HepG2 (cell line): Measurements from ENCODE around the gene EFCAB8. TPM values are rescaled to one million over a fixed set of nuclear protein-coding genes. Genes with fewer than 3 reads are reported as not detected.
A peak's percentile ranks its signal among the peaks of the same experiment; 100 is the strongest.

Experiments
- ATAC-seq: fragments of 200-7000 bp; cut with Tn5 transposase; 3 replicates; pipeline ENCODE4 v1.9.1; 2020; ENCODE audit warnings: mild to moderate bottlenecking, moderate library complexity
- BruUV-seq: library from RNA; stranded (reverse); fragments of 400-500 nt; replicated peaks from 2 replicates; lab custom pipeline; 2021; lab: Mats Ljungman, UMichigan
- CTCF ChIA-PET: fragments of 300-600 bp; formaldehyde crosslinking; extraction: SDS; loops from one replicate; lab custom pipeline; 2021; ENCODE audit warnings: low total read pairs, inconsistent platforms, low intra/inter-chr PET ratio; lab: Yijun Ruan, JAX
- POLR2A ChIA-PET: fragments of 350-600 bp; sonication (Branson Sonifier 250); formaldehyde crosslinking; loops from one replicate; lab custom pipeline; 2020; ENCODE audit warnings: antibody characterized with exemption, inconsistent platforms; lab: Yijun Ruan, JAX
- DNase-seq: peaks from one replicate; pipeline ENCODE4 v3.0.0-alpha.2; 2015; ENCODE audit warnings: low spot score
- FAIRE-seq: peaks from 3 replicates; lab custom pipeline; 2011; peaks lifted over from hg19 to GRCh38; lab: Jason Lieb, UNC
- H2AFZ ChIP-seq: one replicate; pipeline ENCODE4 v1.6.1; 2011; ENCODE audit warnings: low read length, inconsistent platforms
- H3K27ac ChIP-seq: fragments of 300-600 bp; 3 replicates; pipeline ENCODE4 v1.8.0; 2011; ENCODE audit warnings: mixed run types, mild to moderate bottlenecking, mixed read lengths, low read length, inconsistent platforms; ENCODE audit not compliant: insufficient read depth; ENCODE audit errors: extremely low read length
- H3K27me3 ChIP-seq, 2 experiments: fragments of 200-600 bp in 1 of 2; 2 replicates in 1 of 2; 3 replicates in 1 of 2; pipeline versions ENCODE4 v1.6.0 to v1.8.0; 2011; ENCODE audit warnings: low read length in 2 of 2, mild to moderate bottlenecking in 2 of 2, moderate library complexity in 2 of 2, inconsistent platforms in 1 of 2; ENCODE audit not compliant: insufficient read depth in 2 of 2, control insufficient read depth in 1 of 2
- H3K36me3 ChIP-seq, 2 experiments: fragments of 200-600 bp in 1 of 2; replicated peaks in 1 of 2; 2 replicates in 1 of 2; 3 replicates in 1 of 2; pipeline versions ENCODE4 v1.5.1 to v1.8.0; 2011; ENCODE audit warnings: low read length in 2 of 2, inconsistent platforms in 1 of 2; ENCODE audit not compliant: insufficient read depth in 2 of 2, control insufficient read depth in 1 of 2
- H3K4me1 ChIP-seq: 2 replicates; pipeline ENCODE4 v1.5.1; 2012; ENCODE audit warnings: low read length, inconsistent platforms; ENCODE audit not compliant: insufficient read depth
- H3K4me2 ChIP-seq: 2 replicates; pipeline ENCODE4 v1.6.0; 2011; ENCODE audit warnings: low read depth, low read length, inconsistent platforms
- H3K4me3 ChIP-seq, 3 experiments: fragments of 200-600 bp in 1 of 3; sonication (generic), shearing (Covaris generic) in 1 of 3; replicated peaks in 1 of 3; 2 replicates each; pipeline ENCODE4 v1.5.1; 2011 to 2016; ENCODE audit warnings: low read length in 3 of 3, inconsistent platforms in 2 of 3, low read depth in 2 of 3, mild to moderate bottlenecking in 2 of 3, control low read depth in 1 of 3, mixed read lengths in 1 of 3; ENCODE audit not compliant: insufficient read depth in 1 of 3
- H3K79me2 ChIP-seq: one replicate; pipeline ENCODE4 v1.6.1; 2011; ENCODE audit warnings: low read length, inconsistent platforms; ENCODE audit not compliant: insufficient read depth
- H3K9ac ChIP-seq: 2 replicates; pipeline ENCODE4 v1.6.0; 2011; ENCODE audit warnings: mild to moderate bottlenecking, low read depth, low read length, inconsistent platforms; ENCODE audit not compliant: insufficient read depth
- H3K9me3 ChIP-seq: 2 replicates; pipeline ENCODE4 v1.5.1; 2012; ENCODE audit warnings: mild to moderate bottlenecking, low read length
- H4K20me1 ChIP-seq: 2 replicates; pipeline ENCODE4 v1.6.0; 2011; ENCODE audit warnings: inconsistent platforms, mild to moderate bottlenecking, low read length, moderate library complexity; ENCODE audit not compliant: insufficient read depth
- CREB1 ChIP-seq, 2 experiments: fragments of 450-650 bp in 1 of 2; IDR thresholded peaks; 2 replicates each; pipeline ENCODE4 v1.6.1; 2016 to 2017; ENCODE audit warnings: control low read depth in 1 of 2, mild to moderate bottlenecking in 1 of 2, missing compliant biosample characterization in 1 of 2, missing genetic modification characterization in 1 of 2
- ETV6 ChIP-seq: sonication (generic); formaldehyde crosslinking; conservative IDR thresholded peaks from 2 replicates; pipeline ENCODE4 v1.4.0; 2020; ENCODE audit warnings: missing genetic modification reagents
- GTF3A ChIP-seq: sonication (generic); formaldehyde crosslinking; conservative IDR thresholded peaks from 2 replicates; pipeline ENCODE4 v1.4.0; 2020; ENCODE audit warnings: mild to moderate bottlenecking, missing genetic modification reagents
- HMGA1 ChIP-seq: sonication (generic); formaldehyde crosslinking; conservative IDR thresholded peaks from 2 replicates; pipeline ENCODE4 v1.4.0; 2020; ENCODE audit warnings: missing genetic modification reagents
- MAFF ChIP-seq: IDR thresholded peaks from 2 replicates; pipeline ENCODE4 v1.6.1; 2011; ENCODE audit warnings: low read depth, low read length, improper control_type of control experiment
- MAFG ChIP-seq: sonication (generic); formaldehyde crosslinking; IDR thresholded peaks from 2 replicates; pipeline ENCODE4 v1.5.1; 2020; ENCODE audit warnings: mild to moderate bottlenecking, missing genetic modification reagents
- MAFK ChIP-seq, 2 experiments: IDR thresholded peaks in 1 of 2; conservative IDR thresholded peaks in 1 of 2; 2 replicates each; pipeline ENCODE4 v1.6.1; 2011; ENCODE audit warnings: improper control_type of control experiment in 2 of 2, low read length in 2 of 2
- PHF5A ChIP-seq: IDR thresholded peaks from one replicate; pipeline ENCODE4 v1.6.1; 2018; ENCODE audit warnings: low read depth, missing genetic modification reagents; ENCODE audit not compliant: unreplicated experiment
- TMF1 ChIP-seq: sonication (generic); formaldehyde crosslinking; IDR thresholded peaks from 2 replicates; pipeline ENCODE4 v1.8.1; 2022; ENCODE audit warnings: low read depth, missing genetic modification reagents
- ZKSCAN1 ChIP-seq: fragments of 150-350 bp; IDR thresholded peaks from 2 replicates; pipeline ENCODE4 v1.6.1; 2014; ENCODE audit warnings: low read length
- ZNF343 ChIP-seq: sonication (generic); formaldehyde crosslinking; IDR thresholded peaks from 2 replicates; pipeline ENCODE4 v1.4.0; 2020; ENCODE audit warnings: mild to moderate bottlenecking, missing genetic modification reagents
- ZNF383 ChIP-seq: sonication (generic); formaldehyde crosslinking; IDR thresholded peaks from 2 replicates; pipeline ENCODE4 v1.4.0; 2020; ENCODE audit warnings: missing genetic modification reagents, mild to moderate bottlenecking, borderline replicate concordance
- ZNF558 ChIP-seq: sonication (generic); formaldehyde crosslinking; IDR thresholded peaks from 2 replicates; pipeline ENCODE4 v1.9.0; 2022; ENCODE audit warnings: mild to moderate bottlenecking, missing genetic modification reagents, borderline replicate concordance
- ZNF572 ChIP-seq: sonication (generic); formaldehyde crosslinking; IDR thresholded peaks from 2 replicates; pipeline ENCODE4 v1.5.1; 2020; ENCODE audit warnings: mild to moderate bottlenecking, missing genetic modification reagents
- ZNF749 ChIP-seq: sonication (generic); formaldehyde crosslinking; IDR thresholded peaks from 2 replicates; pipeline ENCODE4 v1.8.0; 2022; ENCODE audit warnings: mild to moderate bottlenecking, missing genetic modification reagents, moderate library complexity, borderline replicate concordance
- WGBS: methylation state at CpG from one replicate; pipeline ENCODE4 v1.1.6; 2017; ENCODE audit warnings: low lambda C conversion rate; 5-methylcytosine and 5-hydroxymethylcytosine counted together
- in situ Hi-C: cut with HindIII; loops from 2 replicates; pipeline ENCODE4 v1.10.0; 2017; ENCODE audit warnings: low pct_unique_long_range_greater_than_20kb; ENCODE audit not compliant: extremely low pct_ligation_motif_present
- intact Hi-C: fragments of 100-400 bp; cut with micrococcal nuclease; formaldehyde crosslinking; loops from one replicate; pipeline ENCODE4 v1.10.0; 2022; ENCODE audit not compliant: unreplicated experiment
- polyA plus RNA-seq, 8 experiments: library from polyadenylated mRNA; depleted of rRNA in 3 of 8; stranded (reverse) in 7 of 8; unstranded in 1 of 8; fragments of >200 nt; fragmentation: Illumina TruSeq in 4 of 8; extraction: Trizol in 4 of 8; gene quantifications; 2 replicates each; pipeline versions ENCODE4 v1.2.1 to v1.2.3, GENCODE V29; 2011 to 2016; ENCODE audit warnings: low read depth in 4 of 8, missing spikeins in 1 of 8, mixed read lengths in 1 of 8; ENCODE audit not compliant: insufficient read depth in 1 of 8
- total RNA-seq, 5 experiments: library from RNA; depleted of rRNA; stranded (reverse); fragments of >200 nt; fragmentation: Illumina TruSeq; extraction: Trizol; gene quantifications; 2 replicates each; pipeline ENCODE4 v1.2.3, GENCODE V29; 2016; ENCODE audit warnings: low read depth in 1 of 5
- TF ChIP-seq, protein P1 (sequence below): sonication (generic); formaldehyde crosslinking; IDR thresholded peaks from 2 replicates; pipeline ENCODE4 v1.8.0; 2022; ENCODE audit warnings: missing genetic modification reagents, mild to moderate bottlenecking, moderate library complexity, borderline replicate concordance

The EFCAB8 gene
- total and polyA plus RNA-seq, 2 of the 13 experiments (the other 11 are each of a cell fraction or from before 2014, with no cell fraction given) = 0.15 to 0.22 TPM

DNA sequence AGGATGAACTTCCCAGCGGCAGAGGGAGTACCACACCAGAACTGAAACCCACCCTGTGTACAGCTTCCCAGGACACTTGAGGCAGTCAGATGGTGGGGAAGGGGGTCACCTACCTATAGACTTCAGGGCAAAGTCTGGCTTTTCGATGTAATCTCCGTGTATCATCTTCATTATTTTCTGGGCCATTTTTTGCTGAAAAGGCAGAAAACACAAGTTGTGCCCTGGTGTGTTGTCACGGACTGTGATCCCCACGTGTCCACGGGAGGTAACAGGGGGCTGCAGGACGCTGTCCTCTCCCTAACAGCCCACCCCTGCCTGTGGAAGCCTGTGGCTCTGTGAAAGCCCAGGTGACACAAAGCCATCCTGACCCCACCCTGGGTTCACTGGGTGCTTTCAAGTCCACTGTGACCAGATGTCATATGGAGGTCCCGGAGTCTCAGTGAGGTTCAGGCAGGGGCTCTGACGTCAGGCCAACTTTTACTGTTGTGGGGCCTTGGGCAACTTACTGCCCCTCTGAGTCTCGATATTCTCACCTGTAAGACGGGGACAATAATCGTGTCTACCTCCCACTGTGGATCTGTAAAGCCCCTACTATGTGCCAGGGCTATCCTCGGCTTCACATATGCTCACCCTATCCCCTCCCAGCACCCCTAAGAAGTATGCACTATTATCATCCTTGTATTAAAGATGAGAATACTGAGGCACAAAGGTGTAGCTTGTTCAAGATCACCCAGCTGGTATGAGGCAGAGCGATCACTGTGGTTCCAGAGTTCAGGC, 131.0 kb downstream of the EFCAB8 start:
- POLR2A ChIA-PET = no interaction called here
- H3K4me3 ChIP-seq = no peak overlapping the region
- no peak for FAIRE-seq
- no peaks in the 10 kb centered on the region for H4K20me1 ChIP-seq
- in situ Hi-C loops = no loop called here
- no TSS peak for BruUV-seq
- intact Hi-C loops = no loop called here
- peaks cover under 1% of the 10 kb centered on the region; the same call in 1 of the 2 replicates for H3K9me3 ChIP-seq
- CTCF ChIA-PET = no interaction called here
- H2AFZ ChIP-seq = no peak overlapping the region
- DNase-seq = no peak
- H3K4me2 ChIP-seq = no peak overlapping the region
- H3K27me3 ChIP-seq = peaks cover 0 to 49% of the 10 kb centered on the region in 2 experiments; a peak in 4 of 5 replicates
- no peaks in the 10 kb centered on the region for H3K36me3 ChIP-seq
- no peaks in the 10 kb centered on the region for H3K79me2 ChIP-seq
- H3K9ac ChIP-seq = no peak overlapping the region
- H3K27ac ChIP-seq = no peak overlapping the region
- TF ChIP-seq MAFG (CRISPR knock-in tag) = 0 out of 2 replicates have a peak, but pooled peaks have one; percentile 28
- TF ChIP-seq CREB1 (IDR thresholded peaks at IDR 0.05) = peak; percentile 73
- no peak for TF ChIP-seq CREB1 (CRISPR knock-in tag; IDR thresholded peaks at IDR 0.05)
- TF ChIP-seq TMF1 (CRISPR knock-in tag) = no peak
- no peak for TF ChIP-seq ZNF749 (CRISPR knock-in tag)
- TF ChIP-seq MAFF = peak; percentile 89
- TF ChIP-seq MAFK (conservative IDR thresholded peaks at IDR 0.05 in 1 of 2, IDR thresholded peaks at IDR 0.05 in 1 of 2; ENCODE audit: low read length in 2 of 2) = peak; percentile 90 to 95
- peak; percentile 85 for TF ChIP-seq ZKSCAN1
- WGBS = 31% methylated on average over 14 of the region's 14 CpGs
- H3K4me1 ChIP-seq = no peaks in the 10 kb centered on the region
- no peak for ATAC-seq

DNA sequence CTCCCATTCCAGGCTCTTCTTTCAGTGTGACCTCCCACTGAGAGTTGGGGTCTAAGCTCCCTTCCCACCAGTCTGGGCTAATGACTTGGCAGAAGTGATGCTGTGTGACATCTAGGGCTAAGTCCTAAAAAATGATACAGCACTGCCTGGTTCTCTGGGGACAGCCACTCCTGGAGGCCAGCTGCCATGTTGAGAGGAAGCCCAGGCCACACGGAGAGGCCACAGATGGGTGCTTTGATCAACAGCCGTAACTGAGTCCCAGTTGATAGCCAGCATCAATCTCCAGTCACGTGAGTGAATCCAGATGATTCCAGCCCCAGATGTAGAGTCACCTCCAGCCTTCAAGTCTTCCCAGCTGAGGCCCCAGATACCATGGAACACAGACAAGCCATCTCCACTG, 131.7 kb downstream of the EFCAB8 start:
- H3K27me3 ChIP-seq = peaks cover 0 to 43% of the 10 kb centered on the region in 2 experiments; a peak in 4 of 5 replicates
- POLR2A ChIA-PET = no interaction called here
- TF ChIP-seq ZNF383 (CRISPR knock-in tag) (no peak), ZNF343 (CRISPR knock-in tag) (no peak), ZNF572 (CRISPR knock-in tag) (no peak), ETV6 (CRISPR knock-in tag) (no peak), ZNF558 (no peak), GTF3A (CRISPR knock-in tag) (no peak), PHF5A (no peak), HMGA1 (CRISPR knock-in tag) (no peak)
- TF ChIP-seq, protein P1, sequence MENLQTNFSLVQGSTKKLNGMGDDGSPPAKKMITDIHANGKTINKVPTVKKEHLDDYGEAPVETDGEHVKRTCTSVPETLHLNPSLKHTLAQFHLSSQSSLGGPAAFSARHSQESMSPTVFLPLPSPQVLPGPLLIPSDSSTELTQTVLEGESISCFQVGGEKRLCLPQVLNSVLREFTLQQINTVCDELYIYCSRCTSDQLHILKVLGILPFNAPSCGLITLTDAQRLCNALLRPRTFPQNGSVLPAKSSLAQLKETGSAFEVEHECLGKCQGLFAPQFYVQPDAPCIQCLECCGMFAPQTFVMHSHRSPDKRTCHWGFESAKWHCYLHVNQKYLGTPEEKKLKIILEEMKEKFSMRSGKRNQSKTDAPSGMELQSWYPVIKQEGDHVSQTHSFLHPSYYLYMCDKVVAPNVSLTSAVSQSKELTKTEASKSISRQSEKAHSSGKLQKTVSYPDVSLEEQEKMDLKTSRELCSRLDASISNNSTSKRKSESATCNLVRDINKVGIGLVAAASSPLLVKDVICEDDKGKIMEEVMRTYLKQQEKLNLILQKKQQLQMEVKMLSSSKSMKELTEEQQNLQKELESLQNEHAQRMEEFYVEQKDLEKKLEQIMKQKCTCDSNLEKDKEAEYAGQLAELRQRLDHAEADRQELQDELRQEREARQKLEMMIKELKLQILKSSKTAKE (CRISPR knock-in tag) = no peak

More for the DNA sequence above, 131.7 kb downstream of the EFCAB8 start:
- H2AFZ ChIP-seq = no peak overlapping the region
- DNase-seq (no peak), ATAC-seq (no peak), FAIRE-seq (no peak)
- 39% methylated on average over 3 of the region's 3 CpGs for WGBS
- CTCF ChIA-PET = no interaction called here
- H3K79me2 ChIP-seq = no peaks in the 10 kb centered on the region
- no peaks in the 10 kb centered on the region for H4K20me1 ChIP-seq
- no peaks in the 10 kb centered on the region for H3K4me1 ChIP-seq
- H3K27ac ChIP-seq = no peak overlapping the region
- no peak overlapping the region for H3K4me2 ChIP-seq
- BruUV-seq = no TSS peak
- in situ Hi-C loops (no loop called here), intact Hi-C loops (no loop called here)
- no peaks in the 10 kb centered on the region for H3K36me3 ChIP-seq
- H3K4me3 ChIP-seq = no peak overlapping the region
- no peak overlapping the region for H3K9ac ChIP-seq
- peaks cover 8% of the 10 kb centered on the region for H3K9me3 ChIP-seq
